Mucosa of descending colon (tissue), 3 donors: ENCODE results near the gene LPAR4. TPM values are rescaled to one million over a fixed set of nuclear protein-coding genes. Genes with fewer than 3 reads are reported as not detected.

ENCODE experiments used
- ATAC-seq: fragments of 200-7000 bp; cut with Tn5 transposase; one replicate; pipeline ENCODE4 v1.9.1; 2020; ENCODE audit warnings: mild to moderate bottlenecking, moderate library complexity
- DNase-seq, 3 donors: peaks; one replicate each; pipeline ENCODE4 v3.0.0-alpha.2; 2020
- H3K36me3 ChIP-seq: fragments of 200-600 bp; one replicate; pipeline ENCODE4 v1.8.0; 2021; ENCODE audit warnings: low read depth, mild to moderate bottlenecking
- H3K4me1 ChIP-seq: fragments of 200-600 bp; one replicate; pipeline ENCODE4 v1.8.0; 2021; ENCODE audit warnings: low read depth, mild to moderate bottlenecking
- H3K4me3 ChIP-seq: fragments of 200-600 bp; one replicate; pipeline ENCODE4 v1.8.0; 2021; ENCODE audit warnings: mild to moderate bottlenecking
- H3K9me3 ChIP-seq: fragments of 200-600 bp; one replicate; pipeline ENCODE4 v1.8.0; 2021; ENCODE audit warnings: mild to moderate bottlenecking
- CTCF ChIP-seq: fragments of 200-600 bp; IDR thresholded peaks from one replicate; pipeline ENCODE4 v1.8.0; 2022; ENCODE audit warnings: antibody characterized with exemption, mild to moderate bottlenecking
- intact Hi-C, 2 donors: fragments of 100-400 bp; cut with DNase I in 1 of 2; cut with micrococcal nuclease in 1 of 2; formaldehyde crosslinking; loops; one replicate each; pipeline versions ENCODE4 v1.11.0 to v1.11.1; 2022; cut with DNase I, micrococcal nuclease
- total RNA-seq, 3 donors: library from RNA; stranded (reverse); fragmentation: NEBNext Ultra II Directional in 2 of 3; extraction: Animal tissue kit (Norgen Biotek cat#: 25700) in 2 of 3; gene quantifications; one replicate each; pipeline versions ENCODE4 v1.2.1 to v1.2.4, GENCODE V29; 2021 to 2023
- donor health status: DM: no; HTN: no; CAD: no; lungs with moderate emphysema.
- donor health status: DM: no; HTN: no; CAD: no.
- donor health status: DM: no; HTN: yes; CAD: no.

The LPAR4 gene
- total RNA-seq, 3 donors from 2014 or later = 0.29 to 0.60 TPM; not detected in 1

- ATAC-seq (no peak), DNase-seq (no peak)
- H3K36me3 ChIP-seq = no peaks in the 10 kb centered on the region
- H3K9me3 ChIP-seq = no peaks in the 10 kb centered on the region
- H3K4me1 ChIP-seq = no peaks in the 10 kb centered on the region
- H3K4me3 ChIP-seq = no peak overlapping the region
- intact Hi-C loops = loop anchor here in 1 of 2 donors (10.0 kb wide), 1 partner anchor 326 kb away; no protein-coding TSS in a partner anchor
- TF ChIP-seq CTCF = no peak
These were observed 11.6 kb downstream of the LPAR4 start for GRCh38 chrX:78759081-78759480.

- H3K36me3 ChIP-seq = no peaks in the 10 kb centered on the region
- no peaks in the 10 kb centered on the region for H3K9me3 ChIP-seq
- H3K4me3 ChIP-seq = no peak overlapping the region
- intact Hi-C loops = no loop called here
- no peaks in the 10 kb centered on the region for H3K4me1 ChIP-seq
- TF ChIP-seq CTCF = no peak
- DNase-seq (no peak), ATAC-seq (no peak)
These were observed 21.7 kb downstream of the LPAR4 start for GRCh38 chrX:78769101-78769755.

GRCh38 chrX:78769946-78770345, 22.4 kb downstream of the LPAR4 start:
- Histone ChIP-seq H3K36me3 (no peaks in the 10 kb centered on the region), H3K4me1 (no peaks in the 10 kb centered on the region), H3K9me3 (no peaks in the 10 kb centered on the region), H3K4me3 (no peak overlapping the region)
- intact Hi-C loops = no loop called here
- no peak for DNase-seq
- no peak for TF ChIP-seq CTCF
- no peak for ATAC-seq

- H3K4me1 ChIP-seq = no peaks in the 10 kb centered on the region
- no peak overlapping the region for H3K4me3 ChIP-seq
- H3K36me3 ChIP-seq = no peaks in the 10 kb centered on the region
- ATAC-seq = no peak
- no peak for DNase-seq
- no peak for TF ChIP-seq CTCF
- intact Hi-C loops = no loop called here
- H3K9me3 ChIP-seq = no peaks in the 10 kb centered on the region
These were observed 49.4 kb downstream of the LPAR4 start for GRCh38 chrX:78796916-78797315.

- ATAC-seq (no peak), DNase-seq (no peak)
- intact Hi-C loops = no loop called here
- Histone ChIP-seq H3K4me3 (no peak overlapping the region), H3K36me3 (no peaks in the 10 kb centered on the region), H3K9me3 (no peaks in the 10 kb centered on the region), H3K4me1 (no peaks in the 10 kb centered on the region)
- TF ChIP-seq CTCF = no peak
These were observed 52.6 kb downstream of the LPAR4 start for GRCh38 chrX:78800114-78800513.

GRCh38 chrX:78800694-78801093, 53.2 kb downstream of the LPAR4 start:
- H3K9me3 ChIP-seq = no peaks in the 10 kb centered on the region
- no peaks in the 10 kb centered on the region for H3K4me1 ChIP-seq
- intact Hi-C loops = no loop called here
- ATAC-seq (no peak), DNase-seq (no peak)
- no peak for TF ChIP-seq CTCF
- no peaks in the 10 kb centered on the region for H3K36me3 ChIP-seq
- no peak overlapping the region for H3K4me3 ChIP-seq
